ENCODE measurements around the gene PCDHGA1.

PCDHGA1 gene

DNA sequence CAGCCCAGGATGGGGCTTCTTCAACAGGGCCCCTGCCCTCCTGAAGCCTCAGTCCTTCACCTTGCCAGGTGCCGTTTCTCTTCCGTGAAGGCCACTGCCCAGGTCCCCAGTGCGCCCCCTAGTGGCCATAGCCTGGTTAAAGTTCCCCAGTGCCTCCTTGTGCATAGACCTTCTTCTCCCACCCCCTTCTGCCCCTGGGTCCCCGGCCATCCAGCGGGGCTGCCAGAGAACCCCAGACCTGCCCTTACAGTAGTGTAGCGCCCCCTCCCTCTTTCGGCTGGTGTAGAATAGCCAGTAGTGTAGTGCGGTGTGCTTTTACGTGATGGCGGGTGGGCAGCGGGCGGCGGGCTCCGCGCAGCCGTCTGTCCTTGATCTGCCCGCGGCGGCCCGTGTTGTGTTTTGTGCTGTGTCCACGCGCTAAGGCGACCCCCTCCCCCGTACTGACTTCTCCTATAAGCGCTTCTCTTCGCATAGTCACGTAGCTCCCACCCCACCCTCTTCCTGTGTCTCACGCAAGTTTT, 182.1 kb downstream of the PCDHGA1 start:
- peak; percentile 73 to 76 for DNase-seq (ENCODE audit: low read depth in 1 of 2, low spot score in 1 of 2)

- no peak for DNase-seq (ENCODE audit: low read depth in 1 of 2, low spot score in 1 of 2)
These were observed 182.8 kb downstream of the PCDHGA1 start for GRCh38 chr5:141512911-141513626.

- peak in 1 of 2 donors; percentile 63 for DNase-seq (ENCODE audit: low read depth in 1 of 2, low spot score in 1 of 2)
These were observed 183.5 kb downstream of the PCDHGA1 start for GRCh38 chr5:141513627-141514329.

DNA sequence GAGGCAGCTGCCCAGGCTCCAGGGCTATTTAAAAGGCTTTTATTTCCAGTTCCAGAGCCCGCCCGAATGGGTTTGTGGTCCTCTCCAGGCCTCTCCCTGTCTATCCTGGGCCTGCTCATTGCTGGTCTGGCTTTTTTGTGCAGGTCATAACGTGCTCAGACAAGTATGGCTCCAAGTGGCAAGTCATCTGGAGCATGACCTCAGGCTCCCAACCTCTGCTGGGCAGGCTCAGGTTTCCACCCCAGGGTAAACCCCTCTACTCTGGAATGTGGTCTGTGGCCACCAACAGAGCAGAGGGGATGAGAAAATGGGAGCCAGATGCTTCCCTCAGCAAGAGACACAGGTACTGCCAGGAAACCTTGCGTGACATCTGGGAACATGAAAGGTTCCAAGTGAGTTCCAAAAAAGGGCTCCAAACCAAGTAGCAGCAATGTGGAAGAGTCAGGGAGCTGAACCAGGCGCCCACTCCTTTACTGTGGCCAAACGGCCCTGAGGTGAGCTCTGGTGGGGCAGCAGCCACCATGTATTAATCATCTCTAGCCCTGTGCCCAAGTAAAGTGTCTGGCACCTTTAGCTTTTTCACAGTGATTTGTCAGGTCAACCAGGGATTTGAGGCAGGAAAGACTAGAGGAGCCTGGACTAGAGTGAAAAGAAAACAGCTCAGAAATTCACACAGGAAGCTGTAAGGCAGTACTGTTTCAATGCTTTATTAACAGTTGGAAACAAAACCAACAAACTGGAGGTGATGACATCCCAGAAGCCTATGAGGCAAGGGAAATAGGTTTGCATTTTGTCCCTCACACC, 184.2 kb downstream of the PCDHGA1 start:
- DNase-seq (ENCODE audit: low read depth in 1 of 2, low spot score in 1 of 2), result no peak

GRCh38 chr5:141515141-141515540, 184.8 kb downstream of the PCDHGA1 start:
- DNase-seq (ENCODE audit: low read depth in 1 of 2, low spot score in 1 of 2), result no peak

- DNase-seq (ENCODE audit: low read depth in 1 of 2, low spot score in 1 of 2), result no peak
These were observed 185.8 kb downstream of the PCDHGA1 start for GRCh38 chr5:141515946-141516671.

DNA sequence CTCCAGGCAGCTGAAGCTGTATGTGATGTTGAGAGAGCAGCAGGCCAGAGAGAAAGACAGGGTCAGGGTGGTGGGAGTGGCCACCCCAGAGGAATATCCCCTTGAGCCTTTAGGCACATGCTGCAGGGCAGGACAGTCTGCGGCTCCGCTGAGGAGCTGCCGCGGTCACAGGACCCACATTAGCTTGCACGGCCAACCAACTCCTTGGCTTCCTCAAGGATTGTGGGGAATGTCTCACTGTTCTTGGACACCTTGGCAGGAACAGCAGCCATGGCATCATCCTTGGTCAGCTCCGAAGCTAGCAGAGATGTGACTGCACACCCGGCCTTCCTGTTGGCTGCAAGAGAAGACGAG, 186.3 kb downstream of the PCDHGA1 start:
- no peak for DNase-seq (ENCODE audit: low read depth in 1 of 2, low spot score in 1 of 2)

GRCh38 chr5:141517312-141517711, 187.0 kb downstream of the PCDHGA1 start:
- DNase-seq (ENCODE audit: low read depth in 1 of 2, low spot score in 1 of 2), result no peak

- no peak for DNase-seq (ENCODE audit: low read depth in 1 of 2, low spot score in 1 of 2)
These were observed 187.7 kb downstream of the PCDHGA1 start for GRCh38 chr5:141517880-141518617.

- no peak for DNase-seq (ENCODE audit: low read depth in 1 of 2, low spot score in 1 of 2)
These were observed 188.3 kb downstream of the PCDHGA1 start for GRCh38 chr5:141518618-141519015.

- DNase-seq (ENCODE audit: low read depth in 1 of 2, low spot score in 1 of 2), result no peak
These were observed 189.6 kb downstream of the PCDHGA1 start for GRCh38 chr5:141519605-141520565.

DNA sequence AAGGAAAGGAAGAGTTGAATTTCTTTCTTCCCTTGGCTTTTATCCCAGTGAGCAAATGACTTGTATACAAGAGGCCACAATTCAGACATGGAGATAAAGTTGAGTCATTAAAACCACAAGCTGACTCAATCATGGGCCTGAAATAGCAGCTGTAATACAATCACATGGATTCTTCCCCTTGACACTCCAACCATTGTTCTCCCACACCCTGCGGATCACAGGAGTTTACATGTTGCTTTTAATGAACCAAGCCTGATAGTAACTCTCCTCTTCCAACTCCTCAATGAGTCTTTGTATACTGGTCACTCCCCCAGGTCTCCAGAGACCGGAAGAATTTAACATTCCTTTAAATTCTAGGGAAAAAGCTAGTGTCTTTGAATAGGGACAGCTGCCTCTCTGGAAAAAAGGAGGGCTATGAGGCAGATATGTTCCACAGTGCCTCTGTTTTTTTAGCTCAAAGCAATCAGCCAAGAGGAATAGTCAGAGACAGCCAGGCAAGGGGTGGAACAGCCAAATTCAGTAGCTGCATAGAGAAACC, 191.0 kb downstream of the PCDHGA1 start:
- no peak for DNase-seq (ENCODE audit: low read depth in 1 of 2, low spot score in 1 of 2)

DNA sequence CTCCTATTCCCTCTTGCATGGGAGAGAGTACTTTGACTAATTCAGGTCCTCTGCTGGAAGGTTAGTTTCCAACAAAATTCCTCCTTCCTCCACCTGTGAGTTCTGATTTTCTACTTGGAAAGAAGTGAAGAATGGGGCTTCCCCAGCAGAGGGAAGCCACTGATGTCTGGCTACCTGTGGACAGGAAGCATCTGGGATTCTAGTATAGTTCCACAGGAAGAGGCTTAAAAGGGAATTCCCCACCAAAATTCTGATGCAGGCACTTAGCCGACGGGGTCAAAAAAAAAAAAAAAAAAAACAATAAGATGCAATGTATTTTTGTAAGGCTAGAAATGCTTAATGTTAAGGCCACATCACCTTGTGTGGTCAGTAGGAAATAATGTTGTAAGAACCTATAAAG, 192.0 kb downstream of the PCDHGA1 start:
- no peak for DNase-seq (ENCODE audit: low read depth in 1 of 2, low spot score in 1 of 2)

- DNase-seq (ENCODE audit: low read depth in 1 of 2, low spot score in 1 of 2), result no peak
These were observed 193.7 kb downstream of the PCDHGA1 start for GRCh38 chr5:141523991-141524390.

DNA sequence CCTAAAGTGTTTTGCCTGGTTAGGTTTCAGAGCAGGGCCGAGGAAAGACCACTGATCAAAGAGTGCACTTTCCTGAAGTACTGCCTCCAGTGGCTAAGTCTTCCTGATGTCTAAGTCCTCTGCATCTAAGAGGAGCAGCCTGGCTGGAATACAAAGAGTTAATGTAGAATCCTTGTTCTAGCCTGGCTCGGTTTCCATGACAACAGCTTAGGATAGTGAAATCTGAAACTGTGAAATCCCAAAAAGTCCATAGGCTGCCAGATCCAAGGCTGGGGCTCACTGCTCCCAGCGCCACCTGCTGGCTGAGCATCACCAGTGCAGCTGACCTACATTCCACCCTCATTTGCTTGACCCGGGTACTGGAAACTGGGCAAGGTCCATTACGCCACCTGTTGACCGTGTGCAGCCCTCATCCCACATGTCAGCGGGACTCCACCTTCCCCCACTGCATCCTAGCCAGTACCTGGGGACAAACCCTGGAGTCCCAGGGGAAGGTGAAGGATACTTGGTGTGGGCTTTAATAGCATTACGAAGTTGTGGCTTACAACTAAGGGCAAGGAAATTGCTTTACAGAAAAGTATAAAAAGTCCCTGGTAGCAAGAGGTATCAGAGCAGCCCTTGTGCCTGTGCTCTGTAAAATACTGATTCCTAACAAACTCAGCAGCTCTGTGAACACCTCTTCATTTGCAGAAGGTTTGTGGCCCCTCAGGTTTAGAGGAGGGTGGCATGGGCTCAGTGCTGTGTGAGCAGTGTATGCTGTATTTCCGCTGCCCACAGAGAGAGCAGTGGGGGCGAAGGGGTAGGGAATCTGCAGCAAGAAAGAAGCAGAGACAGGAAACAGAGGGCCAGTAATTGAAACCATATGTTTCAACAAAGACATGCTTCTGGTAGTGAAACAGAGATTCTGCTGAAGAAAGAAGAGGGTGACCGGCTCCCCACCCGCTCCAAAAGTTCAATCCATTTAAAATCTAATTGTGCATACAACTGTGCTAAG, 194.6 kb downstream of the PCDHGA1 start:
- DNase-seq (ENCODE audit: low read depth in 1 of 2, low spot score in 1 of 2), result peak; percentile 17 to 28

DNA sequence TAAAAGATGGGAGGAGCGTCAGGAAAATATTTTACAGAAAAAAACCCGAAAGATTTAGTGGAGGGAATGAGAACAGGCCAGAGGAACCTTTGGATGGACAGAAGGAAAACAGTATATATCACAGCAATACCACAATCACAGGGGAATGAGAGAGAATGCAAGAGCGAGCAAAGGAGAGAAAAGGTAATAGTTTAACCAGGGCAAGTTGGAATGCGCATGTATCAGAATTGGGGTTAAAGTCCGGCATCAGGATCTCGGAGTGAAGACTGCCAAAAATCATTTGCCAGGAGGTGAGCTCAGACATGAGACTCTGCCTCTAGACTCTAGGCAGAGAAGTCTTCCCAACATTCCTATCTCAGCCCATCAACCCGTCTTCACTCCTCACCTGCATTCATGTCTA, 195.3 kb downstream of the PCDHGA1 start:
- no peak for DNase-seq (ENCODE audit: low read depth in 1 of 2, low spot score in 1 of 2)

- DNase-seq (ENCODE audit: low read depth in 1 of 2, low spot score in 1 of 2), result no peak
These were observed 197.1 kb downstream of the PCDHGA1 start for GRCh38 chr5:141527426-141527825.
